T-helper 22 cell (primary cell): ENCODE data around the gene RIPPLY3.
"Not testable (repeated sequence)": the region's sequence is repeated elsewhere in the genome, so short reads cannot be mapped to it uniquely, and the experiment has no call there.

ENCODE experiments used
- DNase-seq: peaks from one replicate; pipeline ENCODE4 v3.0.0-alpha.2; 2020; ENCODE audit warnings: low read depth

RIPPLY3 gene

GRCh38 chr21:37017951-37018679, 11.6 kb downstream of the RIPPLY3 start:
- no peak for DNase-seq

DNA sequence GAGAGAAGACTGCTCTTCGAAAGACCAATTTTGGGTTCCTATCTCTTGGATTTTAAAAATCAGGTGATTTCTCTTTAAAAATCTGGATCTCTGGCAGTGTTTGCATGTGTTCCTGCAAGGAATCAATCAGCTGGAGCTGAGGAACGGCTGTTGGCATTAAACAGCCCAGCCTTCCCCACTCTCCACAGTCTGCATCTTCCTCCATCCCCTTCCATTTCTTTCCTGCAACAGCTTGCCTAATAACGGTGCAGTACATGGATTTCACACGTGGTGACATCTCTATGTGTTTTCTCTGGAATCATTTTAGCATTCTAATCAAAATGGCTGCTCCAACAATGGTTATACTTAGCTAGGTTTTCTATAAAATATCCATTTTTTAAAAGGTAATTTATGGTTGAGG, 20.0 kb downstream of the RIPPLY3 start:
- no peak for DNase-seq

GRCh38 chr21:37028570-37028969, 22.1 kb downstream of the RIPPLY3 start:
- no peak for DNase-seq

DNA sequence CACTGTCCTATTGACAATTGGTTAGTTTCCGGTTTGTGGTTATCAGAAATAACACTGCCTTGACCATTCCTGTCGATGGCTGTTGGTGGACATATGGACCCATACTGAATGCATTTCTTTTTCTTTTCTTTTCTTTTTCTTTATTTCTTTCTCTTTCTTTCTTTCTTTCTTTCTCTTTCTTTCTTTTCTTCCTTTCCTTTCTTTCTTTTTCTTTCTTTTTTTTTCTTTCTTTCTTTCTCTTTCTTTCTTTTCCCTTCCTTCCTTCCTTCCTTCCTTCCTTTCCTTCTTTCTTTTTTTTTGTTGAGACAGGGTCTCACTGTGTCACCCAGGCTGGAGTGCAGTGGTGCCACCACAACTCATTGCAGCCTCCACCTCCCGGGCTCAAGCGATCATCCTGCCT, 24.4 kb downstream of the RIPPLY3 start:
- no peak for DNase-seq

- no peak for DNase-seq
These were observed 25.8 kb downstream of the RIPPLY3 start for GRCh38 chr21:37032293-37032692.

DNA sequence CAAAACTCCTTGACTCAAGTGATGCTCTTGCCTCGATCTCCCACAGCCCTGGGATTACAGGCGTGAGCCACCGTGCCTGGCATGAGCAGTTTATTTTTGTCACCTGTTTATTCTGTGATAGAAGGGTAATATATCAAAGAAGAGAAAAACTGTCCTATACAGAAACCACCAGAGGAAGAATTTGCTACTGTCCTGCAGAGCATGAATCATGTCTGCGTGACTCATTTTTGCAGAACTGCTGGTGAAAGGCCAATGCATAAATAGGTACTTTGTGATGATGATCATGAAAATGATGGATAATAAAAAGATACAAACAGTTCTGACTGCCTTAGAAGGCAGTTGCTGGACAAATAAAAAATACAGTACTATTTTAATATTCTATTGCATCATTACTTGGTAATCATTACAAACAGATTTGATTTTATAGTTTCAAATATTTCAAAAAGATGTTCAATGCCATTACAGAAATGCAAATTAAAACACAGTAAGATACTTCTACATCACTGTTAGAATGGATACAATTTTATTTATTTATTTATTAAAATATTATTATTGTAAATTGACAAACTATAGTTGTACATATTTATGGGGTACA, 26.5 kb downstream of the RIPPLY3 start:
- DNase-seq, result no peak

DNA sequence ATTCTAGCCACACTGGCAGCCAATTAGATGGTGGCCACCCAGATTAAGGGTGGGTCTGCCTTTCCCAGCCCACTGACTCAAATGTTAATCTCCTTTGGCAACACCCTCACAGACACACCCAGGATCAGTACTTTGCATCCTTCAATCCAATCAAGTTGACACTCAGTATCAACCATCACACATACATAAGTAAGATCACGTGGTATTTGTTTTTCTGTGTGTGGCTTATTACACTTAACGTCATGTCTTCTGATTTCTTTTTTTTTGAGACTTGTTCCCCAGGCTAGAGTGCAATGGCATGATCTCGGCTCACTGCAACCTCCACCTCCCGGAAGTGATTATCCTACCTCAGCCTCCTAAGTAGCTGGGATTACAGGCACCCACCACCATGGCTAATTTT, 27.9 kb downstream of the RIPPLY3 start:
- DNase-seq, result not testable (repeated sequence)

GRCh38 chr21:37036177-37036576, 29.7 kb downstream of the RIPPLY3 start:
- DNase-seq, result no peak

DNA sequence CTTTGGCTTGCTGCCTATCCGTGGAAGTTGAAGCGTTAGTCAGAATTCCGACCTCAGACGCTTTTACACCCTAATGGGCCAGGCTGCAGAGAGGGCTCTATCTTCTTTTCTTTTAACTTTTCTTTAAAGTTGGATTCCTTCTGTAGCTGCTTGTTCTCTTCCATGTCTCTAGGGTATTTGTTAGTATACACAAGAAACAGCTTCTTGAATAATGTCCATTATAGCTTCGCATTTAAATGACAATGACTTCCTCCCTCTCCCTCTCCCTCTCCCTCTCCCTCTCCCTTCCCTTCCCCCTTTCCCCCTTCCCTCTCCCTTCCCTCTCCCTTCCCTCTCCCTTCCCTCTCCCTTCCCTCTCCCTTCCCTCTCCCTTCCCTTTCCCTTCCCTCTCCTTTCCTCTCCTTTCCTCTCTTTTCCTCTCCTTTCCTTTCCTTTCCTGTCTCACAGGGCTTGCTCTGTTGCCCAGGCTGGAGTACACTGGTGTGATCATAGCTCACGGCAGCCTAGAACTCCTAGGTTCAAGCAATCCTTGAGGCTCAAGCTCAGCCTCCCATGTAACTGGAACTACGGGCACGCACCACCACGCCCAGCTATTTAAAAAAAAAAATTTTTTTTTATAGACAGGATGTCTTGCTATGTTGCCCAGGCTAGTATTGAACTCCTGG, 33.0 kb downstream of the RIPPLY3 start:
- DNase-seq, result no peak

DNA sequence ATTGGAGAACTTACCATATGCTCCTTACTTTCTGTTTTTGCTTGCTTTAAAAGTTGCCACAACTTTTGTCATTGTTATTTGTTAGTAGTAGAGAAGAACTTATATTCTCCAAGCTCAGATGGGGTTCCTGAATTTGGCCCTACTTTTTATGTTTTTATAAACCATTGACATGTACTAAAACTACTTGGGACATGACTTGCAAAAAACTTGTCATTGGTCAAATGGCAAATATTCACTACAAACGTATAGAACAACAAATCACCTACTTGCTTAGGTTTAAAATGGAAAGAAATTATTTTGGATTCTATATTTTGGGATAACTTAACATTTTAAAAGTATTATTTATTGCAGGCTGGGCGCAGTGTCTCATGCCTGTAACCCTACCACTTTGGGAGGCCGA, 33.7 kb downstream of the RIPPLY3 start:
- no peak for DNase-seq

GRCh38 chr21:37041706-37042271, 35.3 kb downstream of the RIPPLY3 start:
- no peak for DNase-seq

GRCh38 chr21:37043818-37044217, 37.3 kb downstream of the RIPPLY3 start:
- no peak for DNase-seq

- DNase-seq, result no peak
These were observed 38.1 kb downstream of the RIPPLY3 start for GRCh38 chr21:37044643-37045042.

- DNase-seq, result no peak
These were observed 38.6 kb downstream of the RIPPLY3 start for GRCh38 chr21:37045149-37045548.

GRCh38 chr21:37045556-37045955, 39.1 kb downstream of the RIPPLY3 start:
- DNase-seq, result no peak

DNA sequence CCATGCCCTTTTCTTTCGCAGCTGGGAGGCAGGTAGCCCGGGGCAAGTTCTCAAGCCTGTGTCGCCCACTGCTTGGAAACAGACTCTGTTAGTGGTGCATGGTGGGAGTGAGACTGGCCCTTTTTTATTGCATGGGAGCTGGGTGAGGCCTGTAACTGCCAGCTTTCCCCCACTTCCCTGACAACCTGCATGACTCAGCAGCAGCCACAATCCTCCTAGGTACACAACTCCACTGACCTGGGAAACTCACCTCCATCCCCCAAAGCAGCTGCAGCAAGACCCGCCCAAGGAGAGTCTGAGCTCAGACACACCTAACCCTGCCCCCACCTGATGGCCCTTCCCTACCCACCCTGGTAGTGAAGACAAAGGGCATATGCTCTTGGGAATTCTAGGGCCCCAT, 40.6 kb downstream of the RIPPLY3 start:
- no peak for DNase-seq

GRCh38 chr21:37049741-37050140, 43.2 kb downstream of the RIPPLY3 start:
- not testable (repeated sequence) for DNase-seq

DNA sequence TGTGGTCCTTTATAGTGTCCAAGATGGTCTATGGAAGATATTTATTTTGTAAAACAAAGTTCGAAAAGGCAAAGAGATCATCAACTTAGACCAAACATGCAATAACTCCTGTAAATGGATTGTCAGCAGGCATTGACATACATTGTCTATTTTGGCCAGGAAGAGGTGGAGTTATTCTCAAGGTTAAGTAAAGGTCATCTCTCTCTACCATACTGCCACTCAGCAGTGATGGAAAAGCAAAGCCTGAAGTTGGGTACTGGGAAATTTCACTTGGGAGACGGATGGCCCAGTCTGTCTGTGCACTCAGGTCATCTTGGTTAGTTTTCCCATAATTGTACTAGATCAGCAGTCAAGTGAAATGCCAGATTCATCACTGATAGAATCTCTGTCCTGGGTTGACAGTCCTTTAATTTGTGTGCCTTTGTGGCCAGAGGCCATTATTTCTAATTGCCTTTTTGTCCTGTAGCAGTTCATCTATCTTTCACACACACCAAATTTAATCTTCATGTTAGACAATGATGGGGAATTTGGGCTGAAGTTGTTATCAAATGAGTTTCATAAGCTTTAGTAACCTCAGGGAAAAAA, 48.9 kb downstream of the RIPPLY3 start:
- DNase-seq, result no peak

- DNase-seq, result no peak
These were observed 51.1 kb downstream of the RIPPLY3 start for GRCh38 chr21:37057614-37058013.

GRCh38 chr21:37058261-37058660, 51.8 kb downstream of the RIPPLY3 start:
- DNase-seq, result no peak

DNA sequence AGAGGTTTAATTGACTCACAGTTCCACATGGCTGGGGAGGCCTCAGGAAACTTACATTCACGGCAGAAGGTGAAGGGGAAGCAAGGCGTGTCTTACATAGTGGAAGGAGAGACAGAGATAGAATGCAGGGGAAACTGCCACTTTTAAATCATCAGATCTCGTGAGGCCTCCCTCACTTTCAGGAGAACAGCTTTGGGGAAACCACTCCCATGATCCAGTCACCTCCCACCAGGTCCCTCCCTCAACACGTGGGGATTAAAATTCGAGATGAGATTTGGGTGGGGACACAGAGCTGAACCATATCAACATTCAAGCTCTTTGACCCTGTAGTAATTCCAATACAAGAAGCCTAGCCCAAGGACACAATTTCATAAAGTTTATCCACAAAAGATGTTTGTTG, 52.7 kb downstream of the RIPPLY3 start:
- no peak for DNase-seq

GRCh38 chr21:37060296-37060695, 53.8 kb downstream of the RIPPLY3 start:
- DNase-seq, result no peak
